Mucosa of stomach (tissue), 1 donor: Measurements from ENCODE around the gene SPRYD3.

ENCODE experiments used
- H3K27me3 ChIP-seq: one replicate; pipeline ENCODE4 v1.7.0; 2013; ENCODE audit warnings: mild to moderate bottlenecking, low read length; ENCODE audit not compliant: control insufficient read depth, insufficient read depth
- H3K36me3 ChIP-seq: one replicate; pipeline ENCODE4 v1.7.0; 2013; ENCODE audit warnings: low read length; ENCODE audit not compliant: control insufficient read depth, insufficient read depth
- H3K4me1 ChIP-seq: one replicate; pipeline ENCODE4 v1.7.0; 2013; ENCODE audit warnings: mild to moderate bottlenecking, low read length; ENCODE audit not compliant: control insufficient read depth, insufficient read depth
- H3K4me3 ChIP-seq: one replicate; pipeline ENCODE4 v1.7.0; 2013; ENCODE audit warnings: low read length
- H3K9ac ChIP-seq: one replicate; pipeline ENCODE4 v1.7.0; 2013; ENCODE audit warnings: mild to moderate bottlenecking, low read length, moderate library complexity
- H3K9me3 ChIP-seq: one replicate; pipeline ENCODE4 v1.7.0; 2013; ENCODE audit warnings: mild to moderate bottlenecking, low read length, moderate library complexity; ENCODE audit not compliant: control insufficient read depth
- donor health status: Pancreatic carcinoma.

SPRYD3 gene

DNA sequence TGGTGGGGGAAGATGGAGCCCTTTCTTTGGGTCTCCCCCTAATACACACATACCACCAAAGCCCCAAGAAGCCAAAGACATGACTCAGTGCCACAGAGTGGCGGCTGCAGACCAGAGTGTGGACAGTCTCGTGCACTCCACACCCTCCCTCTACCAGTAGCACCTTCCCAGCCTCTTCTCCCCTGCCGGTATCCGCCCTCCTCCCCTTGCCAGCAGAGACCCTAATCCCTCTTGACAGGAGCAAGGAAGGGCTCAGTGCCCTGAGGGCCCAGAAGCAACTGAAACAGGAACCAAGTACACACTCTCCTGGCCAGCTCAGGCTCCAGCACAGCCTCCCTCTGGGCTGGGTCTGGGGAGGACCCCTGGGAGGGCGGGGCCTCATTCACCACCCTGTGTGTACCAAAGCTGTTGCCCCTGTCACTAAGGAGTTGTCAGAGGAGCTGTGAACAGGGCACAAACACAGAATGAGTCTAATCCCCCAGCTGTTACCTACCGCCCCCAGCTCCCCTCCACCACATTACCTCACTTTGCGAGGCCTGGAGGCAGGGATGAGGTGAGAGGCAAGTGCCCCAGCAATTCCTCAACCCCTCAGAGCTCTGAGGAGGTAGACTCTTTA lies 8.2 kb downstream of the SPRYD3 start:
- H3K4me3 ChIP-seq, result no peak overlapping the region
- H3K36me3 ChIP-seq, result peaks cover 32% of the 10 kb centered on the region
- H3K27me3 ChIP-seq, result no peaks in the 10 kb centered on the region
- peaks cover 28% of the 10 kb centered on the region for H3K4me1 ChIP-seq
- H3K9ac ChIP-seq, result no peak overlapping the region
- H3K9me3 ChIP-seq, result no peaks in the 10 kb centered on the region

DNA sequence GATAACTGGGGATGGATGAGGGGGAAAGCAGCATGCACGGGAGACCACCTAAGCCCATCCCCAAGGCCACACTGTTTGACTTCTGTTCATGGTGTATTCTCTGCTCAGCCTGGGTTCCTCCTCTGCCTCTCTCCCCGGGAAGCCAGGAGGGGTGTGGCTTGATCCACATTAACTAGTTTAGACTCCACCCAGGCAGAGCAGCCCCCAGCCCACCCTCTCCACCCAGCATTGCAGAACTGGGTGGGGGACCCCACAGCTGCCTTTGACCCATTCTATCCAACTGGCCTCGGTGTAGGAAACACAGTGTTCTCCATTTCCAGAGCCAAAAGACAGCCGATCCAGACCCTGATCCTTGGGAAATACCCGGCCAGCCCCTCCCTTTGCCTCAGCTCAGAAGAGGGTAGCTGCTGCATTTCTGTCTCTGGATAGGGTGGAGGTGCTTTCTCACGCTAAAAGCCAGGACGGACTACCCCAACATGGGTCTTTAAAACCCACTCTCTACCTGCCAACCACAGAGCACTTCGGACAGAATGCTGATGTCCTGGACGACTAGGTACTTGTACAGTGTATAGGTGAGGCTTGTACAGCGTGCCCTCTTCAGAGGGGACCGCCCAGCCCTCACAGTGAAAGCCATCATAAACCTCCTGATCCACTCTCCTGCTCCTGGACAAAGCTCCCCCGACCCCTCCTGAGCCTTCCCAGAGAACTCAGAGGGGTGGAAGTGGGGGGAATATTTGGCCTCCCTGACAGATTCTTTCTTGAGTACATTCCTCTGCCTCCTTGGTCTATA lies 9.4 kb downstream of the SPRYD3 start:
- Histone ChIP-seq H3K4me1 (peaks cover 34% of the 10 kb centered on the region), H3K9me3 (no peaks in the 10 kb centered on the region), H3K36me3 (peaks cover 41% of the 10 kb centered on the region), H3K4me3 (no peak overlapping the region), H3K9ac (no peak overlapping the region), H3K27me3 (no peaks in the 10 kb centered on the region)

DNA sequence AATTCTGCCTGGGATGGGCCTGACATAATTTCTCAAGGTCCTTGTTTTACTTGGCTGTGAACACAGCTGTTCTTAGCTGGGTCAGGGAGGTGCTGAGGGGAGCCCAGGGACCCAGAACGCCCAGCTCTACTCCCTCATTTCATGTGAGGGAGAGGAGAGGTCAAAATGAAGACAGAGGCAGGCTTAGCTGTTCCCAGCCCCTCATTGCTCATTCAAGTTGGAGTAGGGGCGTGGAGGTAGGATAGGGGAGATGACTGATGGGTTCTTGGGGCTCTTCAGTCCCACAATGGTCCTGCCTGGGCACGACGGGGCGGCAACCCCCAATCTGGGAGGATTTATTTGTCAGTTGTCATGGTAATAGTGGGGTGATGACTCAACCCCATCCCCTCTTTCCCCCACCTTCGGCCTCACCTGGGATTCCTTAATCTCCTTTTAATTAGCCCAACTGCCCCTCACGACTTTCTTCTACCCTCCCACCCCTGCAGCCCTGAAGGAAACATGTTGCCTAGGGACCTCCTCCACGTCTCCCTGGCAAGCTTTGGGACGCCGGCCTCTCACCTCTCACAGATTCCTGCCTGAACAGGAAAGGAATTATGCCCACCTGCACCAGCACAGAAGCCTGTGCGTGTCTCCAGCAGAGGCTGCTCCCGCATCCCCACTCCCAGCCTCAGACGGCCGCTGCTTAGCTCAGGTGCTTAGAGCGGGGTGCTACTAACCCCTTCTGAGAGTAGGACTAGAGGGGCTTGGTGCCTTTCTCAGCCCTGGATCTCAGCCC lies 10.2 kb downstream of the SPRYD3 start:
- Histone ChIP-seq H3K4me1 (peaks cover 30% of the 10 kb centered on the region), H3K9ac (no peak overlapping the region)

DNA sequence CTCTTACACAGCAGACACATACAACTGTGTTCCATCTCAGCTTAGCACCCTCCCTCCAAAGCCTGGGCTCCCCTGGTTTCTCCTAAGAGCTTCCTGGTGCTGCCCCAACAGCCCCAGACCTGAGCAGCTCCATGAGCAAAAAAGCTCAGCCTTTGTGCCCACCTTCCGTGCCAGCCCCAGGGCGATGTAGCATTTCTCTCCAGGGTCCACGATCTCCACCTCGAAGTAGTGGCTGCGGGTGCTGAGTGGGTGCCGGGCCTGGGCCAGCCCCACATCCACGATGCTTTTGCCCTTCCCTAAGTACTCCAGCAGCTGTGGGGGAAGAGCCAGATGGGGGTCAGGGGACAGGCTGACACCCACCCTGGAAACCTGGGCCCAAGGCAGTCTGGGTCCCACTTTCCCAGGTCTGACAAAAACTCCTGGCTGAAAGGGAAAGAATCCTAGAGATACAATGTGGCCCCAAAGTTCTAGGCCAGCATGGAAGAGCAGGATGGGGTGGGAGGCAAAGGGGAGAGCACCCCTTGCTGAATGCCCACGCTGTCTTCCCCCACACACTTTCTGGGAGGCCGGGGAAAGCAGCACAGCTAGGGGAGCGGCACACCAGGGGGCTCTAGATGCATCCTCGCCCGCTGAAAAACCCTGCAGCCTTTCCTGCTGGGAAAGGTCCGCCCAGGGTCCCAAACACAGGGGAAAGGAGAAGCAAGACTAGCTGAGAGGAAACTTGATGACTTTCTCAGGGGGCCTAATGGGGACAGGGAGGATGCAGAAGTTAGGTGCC lies 11.0 kb downstream of the SPRYD3 start:
- peaks cover 29% of the 10 kb centered on the region for H3K4me1 ChIP-seq
- H3K36me3 ChIP-seq, result peaks cover 42% of the 10 kb centered on the region
- H3K4me3 ChIP-seq, result no peak overlapping the region
- H3K9me3 ChIP-seq, result no peaks in the 10 kb centered on the region
- no peak overlapping the region for H3K9ac ChIP-seq
- H3K27me3 ChIP-seq, result no peaks in the 10 kb centered on the region

More for the DNA sequence above, 10.2 kb downstream of the SPRYD3 start:
- H3K9me3 ChIP-seq, result no peaks in the 10 kb centered on the region
- peaks cover 36% of the 10 kb centered on the region for H3K36me3 ChIP-seq
- H3K27me3 ChIP-seq, result no peaks in the 10 kb centered on the region
- no peak overlapping the region for H3K4me3 ChIP-seq

DNA sequence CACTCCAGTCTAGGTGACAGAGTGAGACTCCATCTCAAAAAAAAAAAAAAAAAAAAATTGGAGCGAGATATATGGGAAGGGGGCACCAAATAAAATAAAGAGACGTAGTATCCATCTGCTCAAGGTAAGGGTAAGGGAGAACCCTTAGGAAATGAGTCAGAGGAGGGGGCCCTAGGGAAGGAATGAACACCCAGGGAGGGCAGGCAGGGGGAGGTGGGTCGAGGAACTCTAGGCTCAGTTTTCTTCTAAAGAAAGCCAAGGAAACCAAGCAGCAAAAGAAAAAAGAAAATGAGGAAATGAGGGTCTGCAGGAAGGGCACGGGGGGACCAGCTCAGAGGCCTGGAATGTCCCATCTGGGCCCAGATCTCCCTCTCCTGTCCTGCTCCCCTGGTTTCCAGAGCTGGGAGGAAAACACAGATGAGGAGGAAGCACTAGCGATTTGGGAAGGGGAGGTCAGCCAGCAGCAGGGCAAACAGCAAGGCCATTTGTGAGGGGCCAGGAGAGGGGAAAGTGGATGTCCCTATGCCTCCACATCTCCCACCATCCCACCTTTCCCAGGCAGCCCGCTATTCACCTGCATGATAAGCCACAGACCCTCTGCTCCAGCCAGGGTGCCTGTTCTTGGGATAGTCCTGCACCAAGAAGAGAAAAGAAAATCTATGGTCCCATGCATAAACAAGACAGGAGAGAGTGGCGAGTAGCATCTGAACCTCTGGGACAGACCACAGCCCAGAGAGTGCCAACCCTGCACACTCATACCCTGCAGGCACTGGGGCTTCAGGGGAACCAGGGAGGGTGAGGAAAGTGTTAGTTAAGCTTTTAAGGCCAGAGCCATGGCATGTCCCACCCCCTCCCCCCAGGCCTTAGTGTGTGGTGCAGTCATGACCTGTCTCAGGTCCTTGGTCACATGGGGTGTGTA lies 11.9 kb downstream of the SPRYD3 start:
- Histone ChIP-seq H3K9ac (no peak overlapping the region), H3K36me3 (peaks cover 37% of the 10 kb centered on the region), H3K9me3 (no peaks in the 10 kb centered on the region), H3K4me1 (peaks cover 30% of the 10 kb centered on the region), H3K4me3 (no peak overlapping the region), H3K27me3 (no peaks in the 10 kb centered on the region)

DNA sequence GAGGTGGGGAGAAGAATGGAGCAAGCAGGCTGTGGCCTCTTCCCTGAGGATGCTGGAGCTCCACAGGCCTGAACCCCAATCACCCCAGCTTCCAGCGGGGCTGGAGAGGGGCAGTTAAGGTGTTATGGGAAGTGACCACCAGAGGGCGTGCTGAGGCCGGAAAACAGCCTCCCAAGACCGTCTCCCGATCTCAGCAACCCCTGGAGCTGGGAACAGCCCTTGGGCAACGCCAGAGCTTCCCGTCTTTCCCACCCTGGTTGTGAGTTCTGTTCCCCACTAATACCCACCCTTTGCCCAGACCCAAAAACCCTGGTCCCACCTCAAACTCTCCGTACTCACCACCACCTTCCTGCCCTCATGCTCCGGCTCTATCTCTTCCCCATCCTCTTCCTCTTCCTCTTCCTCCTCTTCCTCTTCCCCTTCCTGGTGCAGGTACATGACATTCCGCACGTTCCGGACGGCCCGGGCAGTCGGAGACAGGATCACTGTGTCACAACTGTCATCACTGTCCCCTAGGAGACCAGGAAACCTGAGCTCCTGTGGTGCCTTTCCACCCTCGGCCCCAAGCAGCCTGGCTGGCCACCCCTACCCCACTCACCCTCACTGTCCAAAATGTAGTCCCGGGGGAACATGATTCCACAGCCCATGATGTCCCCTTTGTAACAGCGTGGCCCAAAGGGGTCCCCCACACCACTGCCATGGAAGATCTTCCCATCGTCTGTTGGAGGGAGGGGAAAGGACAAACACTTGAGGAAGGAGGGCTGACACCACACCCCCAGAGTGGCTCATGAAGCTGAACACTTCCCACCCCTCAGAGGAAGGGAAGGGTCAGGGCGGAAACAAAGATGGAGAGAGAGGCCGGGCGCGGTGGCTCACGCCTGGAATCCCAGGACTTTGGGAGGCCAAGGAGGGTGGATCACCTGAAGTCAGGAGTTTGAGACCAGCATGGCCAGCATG lies 12.9 kb downstream of the SPRYD3 start:
- no peaks in the 10 kb centered on the region for H3K9me3 ChIP-seq
- peak overlapping the region; percentile 30 for H3K9ac ChIP-seq
- H3K4me3 ChIP-seq, result no peak overlapping the region
- H3K4me1 ChIP-seq, result peaks cover 33% of the 10 kb centered on the region
- peaks cover 37% of the 10 kb centered on the region for H3K36me3 ChIP-seq
- H3K27me3 ChIP-seq, result no peaks in the 10 kb centered on the region

DNA sequence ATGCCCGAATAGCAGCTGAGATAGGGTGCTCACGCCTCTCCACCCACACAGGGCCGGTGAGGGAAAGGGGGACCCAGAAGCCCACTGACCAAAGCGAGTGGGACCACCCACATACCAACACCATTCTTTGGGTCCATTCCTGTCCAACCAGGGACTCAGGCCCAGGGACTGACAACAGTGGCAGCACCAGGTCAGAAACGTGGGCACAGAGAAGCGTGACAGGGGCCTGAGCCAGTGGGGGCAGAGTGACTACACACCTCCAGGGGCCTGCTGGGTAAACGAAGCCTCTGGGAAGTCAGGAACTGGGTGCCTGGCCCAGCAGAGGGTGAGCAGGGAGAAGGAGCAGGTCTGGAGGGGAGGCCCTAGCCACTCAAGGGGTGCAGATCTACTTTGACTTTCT lies 13.7 kb downstream of the SPRYD3 start:
- Histone ChIP-seq H3K9me3 (no peaks in the 10 kb centered on the region), H3K36me3 (peaks cover 32% of the 10 kb centered on the region), H3K4me1 (peaks cover 37% of the 10 kb centered on the region), H3K27me3 (no peaks in the 10 kb centered on the region), H3K9ac (no peak overlapping the region), H3K4me3 (no peak overlapping the region)

DNA sequence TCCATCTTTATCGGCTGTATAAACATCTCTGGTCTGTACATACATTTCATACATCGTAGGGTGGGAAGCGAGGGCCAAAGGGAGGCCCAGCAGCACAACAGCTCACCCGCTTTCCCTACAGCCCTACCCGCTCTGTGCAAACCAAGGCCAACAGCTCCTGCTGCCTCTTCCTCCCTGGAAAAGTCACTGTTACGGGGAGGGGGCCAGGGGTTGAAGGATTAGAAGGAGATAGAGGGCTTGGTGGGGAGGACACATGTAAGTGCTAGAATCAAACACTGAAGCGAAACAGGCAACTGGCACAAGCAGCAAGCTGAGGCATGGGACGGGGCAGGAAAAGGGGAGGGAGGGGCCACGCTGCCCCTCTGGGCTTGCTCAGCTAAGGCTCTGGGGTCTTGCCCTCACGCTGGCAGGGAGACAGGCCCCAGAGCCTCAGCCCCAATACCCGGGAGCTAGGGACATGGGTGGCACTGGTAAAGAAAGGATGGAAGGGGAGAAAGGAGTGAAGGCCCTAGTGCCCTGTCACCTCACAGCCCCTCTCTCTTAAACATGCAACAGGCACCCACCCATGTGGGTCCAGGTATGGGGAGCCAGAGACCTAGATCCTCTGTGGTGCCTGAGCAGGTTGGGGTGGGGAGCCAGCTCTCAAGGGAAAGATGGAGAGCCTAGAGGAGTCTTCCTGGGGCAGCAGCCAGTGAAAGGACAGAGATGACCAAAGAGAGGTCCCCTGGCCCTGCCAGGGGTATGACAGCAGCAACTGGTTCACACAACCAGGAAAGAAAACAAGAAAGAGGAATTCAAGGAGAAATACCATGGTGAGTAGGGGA lies 14.4 kb downstream of the SPRYD3 start:
- peaks cover 32% of the 10 kb centered on the region for H3K36me3 ChIP-seq
- no peaks in the 10 kb centered on the region for H3K9me3 ChIP-seq
- H3K9ac ChIP-seq, result no peak overlapping the region
- H3K27me3 ChIP-seq, result peaks cover 5% of the 10 kb centered on the region
- H3K4me3 ChIP-seq, result no peak overlapping the region
- peaks cover 40% of the 10 kb centered on the region for H3K4me1 ChIP-seq

DNA sequence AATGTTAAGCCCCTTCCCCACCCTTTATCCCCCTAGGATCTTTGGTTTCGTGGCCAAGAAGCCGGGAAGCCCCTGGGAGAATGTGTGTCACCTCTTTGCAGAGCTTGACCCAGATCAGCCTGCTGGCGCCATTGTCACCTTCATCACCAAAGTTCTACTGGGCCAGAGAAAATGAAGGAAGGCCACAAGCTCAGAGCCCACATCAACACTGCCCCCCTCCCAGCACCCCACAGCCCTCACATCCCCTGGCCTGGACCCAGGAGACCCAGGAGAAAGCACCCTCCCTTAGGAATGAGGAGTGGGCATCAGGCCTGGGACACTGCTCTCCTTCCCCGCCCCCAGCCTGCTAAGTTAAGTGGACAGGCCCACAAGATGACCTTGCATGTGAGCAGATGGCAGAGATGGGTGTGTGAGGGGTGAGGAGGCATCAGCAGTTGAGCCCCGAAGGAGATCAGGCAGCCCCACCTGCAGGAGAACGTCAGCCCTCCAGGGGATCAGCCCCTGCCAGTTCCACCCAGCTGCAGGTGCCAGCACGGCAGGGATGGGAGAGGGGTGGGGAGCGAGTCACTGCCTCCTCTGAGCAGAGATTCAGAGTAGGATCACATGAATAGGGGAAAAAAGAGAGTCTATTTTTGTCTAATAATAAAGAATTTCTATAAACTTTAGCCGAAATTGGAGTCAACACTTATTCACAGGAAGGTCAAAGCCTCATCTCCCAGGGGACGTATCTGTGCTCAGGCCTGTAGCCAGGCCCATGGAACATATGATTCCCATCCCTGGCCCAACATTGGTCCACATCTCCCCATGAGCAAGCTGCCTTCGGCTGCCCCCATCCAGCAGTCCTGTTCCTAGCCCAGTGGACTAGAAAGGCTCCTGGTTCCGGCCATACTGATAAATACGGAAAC lies 15.2 kb downstream of the SPRYD3 start:
- no peak overlapping the region for H3K9ac ChIP-seq
- H3K27me3 ChIP-seq, result peaks cover 7% of the 10 kb centered on the region
- peaks cover 32% of the 10 kb centered on the region for H3K36me3 ChIP-seq
- H3K9me3 ChIP-seq, result no peaks in the 10 kb centered on the region
- H3K4me1 ChIP-seq, result peaks cover 40% of the 10 kb centered on the region
- no peak overlapping the region for H3K4me3 ChIP-seq
